ENCODE data around the gene SLC28A1. TPM values are rescaled to one million over a fixed set of nuclear protein-coding genes. Genes with fewer than 3 reads are reported as not detected.

The SLC28A1 gene
- total RNA-seq, 1 experiment from 2014 or later = 0.13 TPM

- Histone ChIP-seq H3K79me2 (ENCODE audit: insufficient read depth, low read length) (no peaks in the 10 kb centered on the region), H2BK15ac (ENCODE audit: low read depth, low read length) (no peak overlapping the region), H3K23me2 (ENCODE audit: insufficient read length, low read depth, low read length, poor library complexity, severe bottlenecking) (no peaks in the 10 kb centered on the region), H3K4me2 (ENCODE audit: insufficient read depth, insufficient read length, low read length) (no peak overlapping the region), H3K27me3 (ENCODE audit: insufficient read depth, low read length) (no peaks in the 10 kb centered on the region), H3K14ac (ENCODE audit: insufficient read depth, low read length) (no peak overlapping the region), H3K56ac (ENCODE audit: insufficient read length, low read depth, low read length) (no peak overlapping the region), H4K8ac (replicated peaks; ENCODE audit: insufficient read length, low read depth, low read length) (no peak overlapping the region), H3K9me3 (ENCODE audit: control insufficient read depth, low read depth, low read length) (no peaks in the 10 kb centered on the region), H4K91ac (ENCODE audit: insufficient read length, low read depth, low read length) (no peak overlapping the region), H3T11ph (ENCODE audit: low read length) (no peak overlapping the region), H3K4ac (ENCODE audit: low read depth, low read length) (no peak overlapping the region), H2BK120ac (ENCODE audit: low read depth, low read length, poor library complexity, severe bottlenecking) (no peak overlapping the region), H2AK5ac (ENCODE audit: insufficient read length, low read length) (no peak overlapping the region), H3K79me1 (ENCODE audit: insufficient read depth, low read depth, low read length, poor library complexity, severe bottlenecking) (no peaks in the 10 kb centered on the region), H3K18ac (ENCODE audit: insufficient read length, low read depth, low read length) (no peak overlapping the region), H2BK5ac (ENCODE audit: insufficient read length, low read length) (no peak overlapping the region), H2BK12ac (ENCODE audit: insufficient read length, low read depth, low read length) (no peak overlapping the region), H3K9ac (ENCODE audit: extremely low read depth, insufficient read length, low read length) (no peak overlapping the region), H2BK20ac (ENCODE audit: low read depth, low read length, poor library complexity, severe bottlenecking) (no peak overlapping the region), H3K27ac (ENCODE audit: insufficient read length, low read depth, low read length) (no peak overlapping the region), H4K5ac (ENCODE audit: insufficient read length, low read depth, low read length) (no peak overlapping the region), H4K20me1 (ENCODE audit: control insufficient read depth, insufficient read depth, insufficient read length) (no peaks in the 10 kb centered on the region), H3K23ac (ENCODE audit: insufficient read length, low read depth, low read length) (no peak overlapping the region), H2AFZ (ENCODE audit: low read length) (no peak overlapping the region), H3K4me1 (ENCODE audit: insufficient read depth, low read length) (no peaks in the 10 kb centered on the region)
- no peak for TF ChIP-seq CTCF (conservative IDR thresholded peaks at IDR 0.05)
- Mint-ChIP-seq H3K27me3 (ENCODE audit: low read depth) (peaks cover 11% of the 10 kb centered on the region), H3K4me1 (no peaks in the 10 kb centered on the region; a peak in 1 of 4 replicates), H3K4me3 (no peak overlapping the region), H3K9me3 (peaks cover 0 to 2% of the 10 kb centered on the region in 2 experiments; a peak in 1 of 5 replicates), H3K27ac (no peak overlapping the region), H3K36me3 (ENCODE audit: insufficient read depth in 1 of 3, low read depth in 3 of 3) (peaks cover 0 to 1% (median 0%) of the 10 kb centered on the region in 3 experiments; a peak in 2 of 7 replicates)
- DNase-seq = no peak
- WGBS (ENCODE audit: extremely low coverage, insufficient read length, low lambda C conversion rate) = no CpG with 5 or more reads among the region's 2 CpGs
Measured at GRCh38 chr15:84901540-84901939, 17.1 kb downstream of the SLC28A1 start.

Data from H9 (cell line).